ENCODE data around the gene CTBP2. TPM values are rescaled to one million over a fixed set of nuclear protein-coding genes. Genes with fewer than 3 reads are reported as not detected.
A peak's percentile ranks its signal among the peaks of the same experiment; 100 is the strongest.

CTBP2 gene
- total RNA-seq, 1 experiment from 2014 or later: 191 TPM

DNA sequence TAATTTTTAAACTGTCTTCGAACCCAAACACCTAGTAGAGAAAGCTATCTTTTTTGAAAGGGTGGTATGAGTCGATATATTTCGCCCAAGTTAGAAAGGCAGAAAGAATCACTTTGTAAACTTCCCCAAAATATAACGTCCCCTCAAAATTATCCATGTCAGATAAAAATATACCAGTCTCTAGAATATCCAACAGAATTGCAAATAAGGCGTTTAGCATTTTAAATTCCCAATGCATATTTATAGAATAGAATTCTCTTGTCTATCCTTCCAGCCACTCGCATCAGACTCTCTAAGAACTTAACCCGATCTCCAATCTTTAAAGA lies 2.1 kb downstream of the CTBP2 start (continued):
- TF ChIP-seq SMAD3 (CRISPR knock-in tag; IDR thresholded peaks at IDR 0.05; ENCODE audit: borderline replicate concordance) (no peak), IRF2 (CRISPR knock-in tag; IDR thresholded peaks at IDR 0.05; ENCODE audit: borderline replicate concordance, low read depth) (no peak), TP53 (CRISPR knock-in tag; IDR thresholded peaks at IDR 0.05) (no peak), SMAD4 (CRISPR knock-in tag; IDR thresholded peaks at IDR 0.05) (no peak), ZNF219 (CRISPR knock-in tag; IDR thresholded peaks at IDR 0.05; ENCODE audit: borderline replicate concordance) (no peak), MXD4 (CRISPR knock-in tag; IDR thresholded peaks at IDR 0.05; ENCODE audit: borderline replicate concordance) (no peak), GABPB1 (CRISPR knock-in tag; IDR thresholded peaks at IDR 0.05) (no peak), CREM (CRISPR knock-in tag; IDR thresholded peaks at IDR 0.05) (no peak), ZNF396 (CRISPR knock-in tag; IDR thresholded peaks at IDR 0.05; ENCODE audit: borderline replicate concordance) (no peak), NR2C2 (CRISPR knock-in tag; IDR thresholded peaks at IDR 0.05) (no peak), RELA (CRISPR knock-in tag; IDR thresholded peaks at IDR 0.05; ENCODE audit: borderline replicate concordance) (no peak)
- TF ChIP-seq, protein P1, sequence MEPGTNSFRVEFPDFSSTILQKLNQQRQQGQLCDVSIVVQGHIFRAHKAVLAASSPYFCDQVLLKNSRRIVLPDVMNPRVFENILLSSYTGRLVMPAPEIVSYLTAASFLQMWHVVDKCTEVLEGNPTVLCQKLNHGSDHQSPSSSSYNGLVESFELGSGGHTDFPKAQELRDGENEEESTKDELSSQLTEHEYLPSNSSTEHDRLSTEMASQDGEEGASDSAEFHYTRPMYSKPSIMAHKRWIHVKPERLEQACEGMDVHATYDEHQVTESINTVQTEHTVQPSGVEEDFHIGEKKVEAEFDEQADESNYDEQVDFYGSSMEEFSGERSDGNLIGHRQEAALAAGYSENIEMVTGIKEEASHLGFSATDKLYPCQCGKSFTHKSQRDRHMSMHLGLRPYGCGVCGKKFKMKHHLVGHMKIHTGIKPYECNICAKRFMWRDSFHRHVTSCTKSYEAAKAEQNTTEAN (CRISPR knock-in tag; IDR thresholded peaks at IDR 0.05): no peak
- TF ChIP-seq, protein P2, sequence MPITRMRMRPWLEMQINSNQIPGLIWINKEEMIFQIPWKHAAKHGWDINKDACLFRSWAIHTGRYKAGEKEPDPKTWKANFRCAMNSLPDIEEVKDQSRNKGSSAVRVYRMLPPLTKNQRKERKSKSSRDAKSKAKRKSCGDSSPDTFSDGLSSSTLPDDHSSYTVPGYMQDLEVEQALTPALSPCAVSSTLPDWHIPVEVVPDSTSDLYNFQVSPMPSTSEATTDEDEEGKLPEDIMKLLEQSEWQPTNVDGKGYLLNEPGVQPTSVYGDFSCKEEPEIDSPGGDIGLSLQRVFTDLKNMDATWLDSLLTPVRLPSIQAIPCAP (CRISPR knock-in tag; IDR thresholded peaks at IDR 0.05): no peak
- TF ChIP-seq, protein P3, sequence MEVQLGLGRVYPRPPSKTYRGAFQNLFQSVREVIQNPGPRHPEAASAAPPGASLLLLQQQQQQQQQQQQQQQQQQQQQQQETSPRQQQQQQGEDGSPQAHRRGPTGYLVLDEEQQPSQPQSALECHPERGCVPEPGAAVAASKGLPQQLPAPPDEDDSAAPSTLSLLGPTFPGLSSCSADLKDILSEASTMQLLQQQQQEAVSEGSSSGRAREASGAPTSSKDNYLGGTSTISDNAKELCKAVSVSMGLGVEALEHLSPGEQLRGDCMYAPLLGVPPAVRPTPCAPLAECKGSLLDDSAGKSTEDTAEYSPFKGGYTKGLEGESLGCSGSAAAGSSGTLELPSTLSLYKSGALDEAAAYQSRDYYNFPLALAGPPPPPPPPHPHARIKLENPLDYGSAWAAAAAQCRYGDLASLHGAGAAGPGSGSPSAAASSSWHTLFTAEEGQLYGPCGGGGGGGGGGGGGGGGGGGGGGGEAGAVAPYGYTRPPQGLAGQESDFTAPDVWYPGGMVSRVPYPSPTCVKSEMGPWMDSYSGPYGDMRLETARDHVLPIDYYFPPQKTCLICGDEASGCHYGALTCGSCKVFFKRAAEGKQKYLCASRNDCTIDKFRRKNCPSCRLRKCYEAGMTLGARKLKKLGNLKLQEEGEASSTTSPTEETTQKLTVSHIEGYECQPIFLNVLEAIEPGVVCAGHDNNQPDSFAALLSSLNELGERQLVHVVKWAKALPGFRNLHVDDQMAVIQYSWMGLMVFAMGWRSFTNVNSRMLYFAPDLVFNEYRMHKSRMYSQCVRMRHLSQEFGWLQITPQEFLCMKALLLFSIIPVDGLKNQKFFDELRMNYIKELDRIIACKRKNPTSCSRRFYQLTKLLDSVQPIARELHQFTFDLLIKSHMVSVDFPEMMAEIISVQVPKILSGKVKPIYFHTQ (CRISPR knock-in tag; IDR thresholded peaks at IDR 0.05): no peak
- TF ChIP-seq, protein P4, sequence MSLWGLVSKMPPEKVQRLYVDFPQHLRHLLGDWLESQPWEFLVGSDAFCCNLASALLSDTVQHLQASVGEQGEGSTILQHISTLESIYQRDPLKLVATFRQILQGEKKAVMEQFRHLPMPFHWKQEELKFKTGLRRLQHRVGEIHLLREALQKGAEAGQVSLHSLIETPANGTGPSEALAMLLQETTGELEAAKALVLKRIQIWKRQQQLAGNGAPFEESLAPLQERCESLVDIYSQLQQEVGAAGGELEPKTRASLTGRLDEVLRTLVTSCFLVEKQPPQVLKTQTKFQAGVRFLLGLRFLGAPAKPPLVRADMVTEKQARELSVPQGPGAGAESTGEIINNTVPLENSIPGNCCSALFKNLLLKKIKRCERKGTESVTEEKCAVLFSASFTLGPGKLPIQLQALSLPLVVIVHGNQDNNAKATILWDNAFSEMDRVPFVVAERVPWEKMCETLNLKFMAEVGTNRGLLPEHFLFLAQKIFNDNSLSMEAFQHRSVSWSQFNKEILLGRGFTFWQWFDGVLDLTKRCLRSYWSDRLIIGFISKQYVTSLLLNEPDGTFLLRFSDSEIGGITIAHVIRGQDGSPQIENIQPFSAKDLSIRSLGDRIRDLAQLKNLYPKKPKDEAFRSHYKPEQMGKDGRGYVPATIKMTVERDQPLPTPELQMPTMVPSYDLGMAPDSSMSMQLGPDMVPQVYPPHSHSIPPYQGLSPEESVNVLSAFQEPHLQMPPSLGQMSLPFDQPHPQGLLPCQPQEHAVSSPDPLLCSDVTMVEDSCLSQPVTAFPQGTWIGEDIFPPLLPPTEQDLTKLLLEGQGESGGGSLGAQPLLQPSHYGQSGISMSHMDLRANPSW (CRISPR knock-in tag; conservative IDR thresholded peaks at IDR 0.05; ENCODE audit: low read depth): no peak

DNA sequence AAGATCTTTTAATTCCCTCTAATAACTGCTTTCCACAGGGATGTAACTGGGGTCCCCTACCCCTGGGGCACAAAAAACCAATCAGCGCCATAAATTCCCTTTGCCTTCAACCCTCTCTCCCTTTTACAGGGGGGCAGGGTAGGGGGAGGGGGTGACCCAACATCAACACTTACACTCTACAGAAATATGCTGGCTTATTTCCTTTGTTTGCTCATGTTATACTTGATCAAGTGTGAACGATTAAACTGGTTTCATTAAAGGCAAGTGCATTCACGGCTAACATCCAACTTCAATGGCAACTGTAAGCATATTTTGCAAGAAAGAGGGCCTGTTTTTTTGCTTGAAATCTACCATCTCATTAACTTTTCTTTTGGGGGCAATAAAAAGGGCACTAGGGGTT lies 2.9 kb downstream of the CTBP2 start:
- Mint-ChIP-seq H3K36me3 (peaks cover 4% of the 10 kb centered on the region; the same call in 1 of the 2 replicates), H3K9me3 (no peaks in the 10 kb centered on the region), H3K4me1 (peaks cover 57% of the 10 kb centered on the region), H3K27me3 (ENCODE audit: low read depth) (no peaks in the 10 kb centered on the region), H3K27ac (peak overlapping the region; percentile 100), H3K4me3 (peak overlapping the region; percentile 96)
- CTCF ChIA-PET: interaction anchor here (0.6 to 1.0 kb wide), 4 partner anchors 9 to 583 kb away, joined by 3 to 5 read pairs (median 3); no protein-coding TSS in a partner anchor
- TF ChIP-seq SP1 (CRISPR knock-in tag; conservative IDR thresholded peaks at IDR 0.05) (no peak), ZNF396 (CRISPR knock-in tag; IDR thresholded peaks at IDR 0.05; ENCODE audit: borderline replicate concordance) (no peak), GTF2I (CRISPR knock-in tag; conservative IDR thresholded peaks at IDR 0.05) (no peak), RELA (CRISPR knock-in tag; IDR thresholded peaks at IDR 0.05; ENCODE audit: borderline replicate concordance) (no peak), ZNF138 (CRISPR knock-in tag; conservative IDR thresholded peaks at IDR 0.05) (no peak), ZNF263 (CRISPR knock-in tag; IDR thresholded peaks at IDR 0.05; ENCODE audit: low read depth) (no peak), ZNF232 (CRISPR knock-in tag; IDR thresholded peaks at IDR 0.05) (no peak), CREB1 (CRISPR knock-in tag; IDR thresholded peaks at IDR 0.05) (no peak)
- TF ChIP-seq, protein P5, sequence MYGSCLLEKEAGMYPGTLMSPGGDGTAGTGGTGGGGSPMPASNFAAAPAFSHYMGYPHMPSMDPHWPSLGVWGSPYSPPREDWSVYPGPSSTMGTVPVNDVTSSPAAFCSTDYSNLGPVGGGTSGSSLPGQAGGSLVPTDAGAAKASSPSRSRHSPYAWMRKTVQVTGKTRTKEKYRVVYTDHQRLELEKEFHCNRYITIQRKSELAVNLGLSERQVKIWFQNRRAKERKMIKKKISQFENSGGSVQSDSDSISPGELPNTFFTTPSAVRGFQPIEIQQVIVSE (CRISPR knock-in tag; IDR thresholded peaks at IDR 0.05; ENCODE audit: borderline replicate concordance): no peak
- TF ChIP-seq, protein P6, sequence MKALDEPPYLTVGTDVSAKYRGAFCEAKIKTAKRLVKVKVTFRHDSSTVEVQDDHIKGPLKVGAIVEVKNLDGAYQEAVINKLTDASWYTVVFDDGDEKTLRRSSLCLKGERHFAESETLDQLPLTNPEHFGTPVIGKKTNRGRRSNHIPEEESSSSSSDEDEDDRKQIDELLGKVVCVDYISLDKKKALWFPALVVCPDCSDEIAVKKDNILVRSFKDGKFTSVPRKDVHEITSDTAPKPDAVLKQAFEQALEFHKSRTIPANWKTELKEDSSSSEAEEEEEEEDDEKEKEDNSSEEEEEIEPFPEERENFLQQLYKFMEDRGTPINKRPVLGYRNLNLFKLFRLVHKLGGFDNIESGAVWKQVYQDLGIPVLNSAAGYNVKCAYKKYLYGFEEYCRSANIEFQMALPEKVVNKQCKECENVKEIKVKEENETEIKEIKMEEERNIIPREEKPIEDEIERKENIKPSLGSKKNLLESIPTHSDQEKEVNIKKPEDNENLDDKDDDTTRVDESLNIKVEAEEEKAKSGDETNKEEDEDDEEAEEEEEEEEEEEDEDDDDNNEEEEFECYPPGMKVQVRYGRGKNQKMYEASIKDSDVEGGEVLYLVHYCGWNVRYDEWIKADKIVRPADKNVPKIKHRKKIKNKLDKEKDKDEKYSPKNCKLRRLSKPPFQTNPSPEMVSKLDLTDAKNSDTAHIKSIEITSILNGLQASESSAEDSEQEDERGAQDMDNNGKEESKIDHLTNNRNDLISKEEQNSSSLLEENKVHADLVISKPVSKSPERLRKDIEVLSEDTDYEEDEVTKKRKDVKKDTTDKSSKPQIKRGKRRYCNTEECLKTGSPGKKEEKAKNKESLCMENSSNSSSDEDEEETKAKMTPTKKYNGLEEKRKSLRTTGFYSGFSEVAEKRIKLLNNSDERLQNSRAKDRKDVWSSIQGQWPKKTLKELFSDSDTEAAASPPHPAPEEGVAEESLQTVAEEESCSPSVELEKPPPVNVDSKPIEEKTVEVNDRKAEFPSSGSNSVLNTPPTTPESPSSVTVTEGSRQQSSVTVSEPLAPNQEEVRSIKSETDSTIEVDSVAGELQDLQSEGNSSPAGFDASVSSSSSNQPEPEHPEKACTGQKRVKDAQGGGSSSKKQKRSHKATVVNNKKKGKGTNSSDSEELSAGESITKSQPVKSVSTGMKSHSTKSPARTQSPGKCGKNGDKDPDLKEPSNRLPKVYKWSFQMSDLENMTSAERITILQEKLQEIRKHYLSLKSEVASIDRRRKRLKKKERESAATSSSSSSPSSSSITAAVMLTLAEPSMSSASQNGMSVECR (CRISPR knock-in tag; IDR thresholded peaks at IDR 0.05; ENCODE audit: borderline replicate concordance): no peak
- TF ChIP-seq, protein P7, sequence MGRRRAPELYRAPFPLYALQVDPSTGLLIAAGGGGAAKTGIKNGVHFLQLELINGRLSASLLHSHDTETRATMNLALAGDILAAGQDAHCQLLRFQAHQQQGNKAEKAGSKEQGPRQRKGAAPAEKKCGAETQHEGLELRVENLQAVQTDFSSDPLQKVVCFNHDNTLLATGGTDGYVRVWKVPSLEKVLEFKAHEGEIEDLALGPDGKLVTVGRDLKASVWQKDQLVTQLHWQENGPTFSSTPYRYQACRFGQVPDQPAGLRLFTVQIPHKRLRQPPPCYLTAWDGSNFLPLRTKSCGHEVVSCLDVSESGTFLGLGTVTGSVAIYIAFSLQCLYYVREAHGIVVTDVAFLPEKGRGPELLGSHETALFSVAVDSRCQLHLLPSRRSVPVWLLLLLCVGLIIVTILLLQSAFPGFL (CRISPR knock-in tag; IDR thresholded peaks at IDR 0.05; ENCODE audit: borderline replicate concordance): no peak
- POLR2A ChIA-PET: interaction anchor here (0.7 kb wide), 2 partner anchors 52 to 137 kb away, joined by 4 to 5 read pairs; no protein-coding TSS in a partner anchor
- DNase-seq (ENCODE audit: low spot score): no peak
- ATAC-seq: no peak

Measured in WTC11 (cell line).